Endothelial cell of umbilical vein (primary cell): ENCODE results near the gene STMN1. TPM values are rescaled to one million over a fixed set of nuclear protein-coding genes. Genes with fewer than 3 reads are reported as not detected.

ENCODE experiments used
- BruUV-seq: library from RNA; stranded (reverse); fragments of 400-500 nt; replicated peaks from 2 replicates; lab custom pipeline; 2021; lab: Mats Ljungman, UMichigan
- CTCF ChIA-PET: fragments of 300-600, 350-600 bp; sonication (Branson Sonifier 250); formaldehyde crosslinking; loops from one replicate; lab custom pipeline; 2021; ENCODE audit warnings: antibody characterized with exemption, inconsistent platforms; lab: Charles Lee
- POLR2A ChIA-PET: fragments of 300-600, 350-600 bp; sonication (Branson Sonifier 250); formaldehyde crosslinking; loops from one replicate; lab custom pipeline; 2021; ENCODE audit warnings: antibody characterized with exemption, inconsistent platforms; lab: Charles Lee
- DNase-seq: peaks from one replicate; pipeline ENCODE4 v3.0.0-alpha.2; 2011; ENCODE audit warnings: low read depth, low spot score
- FAIRE-seq: peaks from 2 replicates; lab custom pipeline; 2011; peaks lifted over from hg19 to GRCh38; lab: Jason Lieb, UNC
- H2AFZ ChIP-seq: 2 replicates; pipeline ENCODE4 v1.6.0; 2012; ENCODE audit warnings: low read depth, low read length, control low read depth, inconsistent platforms
- H3K27ac ChIP-seq: 2 replicates; pipeline ENCODE4 v1.5.1; 2011; ENCODE audit warnings: low read depth, mild to moderate bottlenecking, control low read depth, low read length, moderate library complexity; ENCODE audit not compliant: insufficient read depth
- H3K27me3 ChIP-seq, 2 experiments: 2 replicates each; pipeline versions ENCODE4 v1.6.0 to v1.6.1; 2011; ENCODE audit warnings: low read length in 2 of 2, mixed read lengths in 1 of 2; ENCODE audit not compliant: control insufficient read depth in 2 of 2, insufficient read depth in 2 of 2
- H3K36me3 ChIP-seq, 2 experiments: 2 replicates in 1 of 2; 3 replicates in 1 of 2; pipeline ENCODE4 v1.5.1; 2011; ENCODE audit warnings: low read length in 2 of 2, mild to moderate bottlenecking in 1 of 2, moderate library complexity in 1 of 2; ENCODE audit not compliant: control insufficient read depth in 2 of 2, insufficient read depth in 2 of 2; ENCODE audit errors: extremely low read depth in 1 of 2
- H3K4me1 ChIP-seq: 3 replicates; pipeline ENCODE4 v1.5.1; 2011; ENCODE audit warnings: mild to moderate bottlenecking, low read length; ENCODE audit not compliant: control insufficient read depth, insufficient read depth; ENCODE audit errors: extremely low read depth
- H3K4me2 ChIP-seq: 2 replicates; pipeline ENCODE4 v1.6.1; 2011; ENCODE audit warnings: low read length, control low read depth, mixed read lengths; ENCODE audit not compliant: insufficient read depth
- H3K4me3 ChIP-seq, 3 experiments: fragments of 200-600 bp in 1 of 3; sonication (generic), shearing (Covaris generic) in 1 of 3; replicated peaks in 1 of 3; 2 replicates each; pipeline ENCODE4 v1.5.1; 2011 to 2016; ENCODE audit warnings: control low read depth in 3 of 3, low read length in 3 of 3, mild to moderate bottlenecking in 2 of 3, inconsistent platforms in 1 of 3, low read depth in 1 of 3, moderate library complexity in 1 of 3; ENCODE audit not compliant: insufficient read depth in 1 of 3
- H3K79me2 ChIP-seq: 2 replicates; pipeline ENCODE4 v1.6.0; 2012; ENCODE audit warnings: low read length, inconsistent platforms; ENCODE audit not compliant: control insufficient read depth, insufficient read depth
- H3K9ac ChIP-seq: replicated peaks from 2 replicates; pipeline ENCODE3; 2011; ENCODE audit warnings: low read length, control low read depth; ENCODE audit not compliant: insufficient read depth; ENCODE audit errors: extremely low read depth
- H3K9me1 ChIP-seq: replicated peaks from 3 replicates; pipeline ENCODE4 v1.6.0; 2011; ENCODE audit warnings: mild to moderate bottlenecking, low read length; ENCODE audit not compliant: control insufficient read depth, insufficient read depth; ENCODE audit errors: extremely low read depth
- H3K9me3 ChIP-seq: replicated peaks from 2 replicates; pipeline ENCODE4 v1.5.1; 2012; ENCODE audit warnings: low read length, inconsistent platforms; ENCODE audit not compliant: control insufficient read depth, insufficient read depth
- H4K20me1 ChIP-seq: replicated peaks from 2 replicates; pipeline ENCODE3; 2011; ENCODE audit warnings: mild to moderate bottlenecking, low read length; ENCODE audit not compliant: control insufficient read depth, insufficient read depth; ENCODE audit errors: extremely low read depth
- EZH2 ChIP-seq: IDR thresholded peaks from 2 replicates; pipeline ENCODE4 v1.6.1; 2012; ENCODE audit warnings: borderline replicate concordance, low read depth, mild to moderate bottlenecking, moderate library complexity, low read length, inconsistent platforms; ENCODE audit not compliant: severe bottlenecking
- FOS ChIP-seq: IDR thresholded peaks from 2 replicates; pipeline ENCODE4 v1.6.1; 2011; ENCODE audit warnings: mild to moderate bottlenecking, low read length, moderate library complexity, borderline replicate concordance; ENCODE audit not compliant: insufficient read depth
- GATA2 ChIP-seq: IDR thresholded peaks from 2 replicates; pipeline ENCODE4 v1.7.0; 2011; ENCODE audit warnings: low read depth, mild to moderate bottlenecking, moderate library complexity, mixed read lengths, low read length; ENCODE audit not compliant: insufficient read length, insufficient read depth
- JUN ChIP-seq: IDR thresholded peaks from 2 replicates; pipeline ENCODE4 v1.6.1; 2011; ENCODE audit warnings: borderline replicate concordance, low read depth; ENCODE audit not compliant: insufficient read length, insufficient read depth
- MYC ChIP-seq: IDR thresholded peaks from one replicate; pipeline ENCODE4 v1.6.1; 2011; ENCODE audit warnings: mild to moderate bottlenecking, low read depth, low read length
- POLR2A ChIP-seq: IDR thresholded peaks from 2 replicates; pipeline ENCODE4 v1.6.1; 2012; ENCODE audit warnings: low read depth, mild to moderate bottlenecking, control low read depth, low read length
- POLR2AphosphoS5 ChIP-seq: IDR thresholded peaks from 2 replicates; pipeline ENCODE4 v1.6.1; 2012; ENCODE audit warnings: low read depth, mild to moderate bottlenecking, control low read depth, low read length, moderate library complexity; ENCODE audit not compliant: insufficient read depth
- dilution Hi-C: fragments of 300-500 bp; cut with MboI; formaldehyde crosslinking; loops from one replicate; pipeline ENCODE4 v1.15.0; 2019; ENCODE audit warnings: low sequenced_read_pairs; ENCODE audit not compliant: extremely low pct_ligation_motif_present
- intact Hi-C: fragments of 100-400 bp; cut with micrococcal nuclease; formaldehyde crosslinking; loops from one replicate; pipeline ENCODE4 v1.10.0; 2022
- polyA plus RNA-seq, 4 experiments: library from polyadenylated mRNA; depleted of rRNA in 3 of 4; stranded (reverse) in 3 of 4; unstranded in 1 of 4; fragments of >200 nt; gene quantifications; 2 replicates each; pipeline versions ENCODE4 v1.2.1 to v1.2.3, GENCODE V29; 2011 to 2012; ENCODE audit warnings: missing spikeins in 1 of 4
- total RNA-seq: library from RNA; stranded (reverse); gene quantifications from 2 replicates; pipeline ENCODE4 v1.2.3, GENCODE V29; 2021
- TF ChIP-seq, protein P1 (sequence below), 2 donors: IDR thresholded peaks; 1 replicate in 1 of 2; 2 replicates in 1 of 2; pipeline ENCODE4 v1.5.1; 2011; ENCODE audit warnings: low read length in 2 of 2, mild to moderate bottlenecking in 2 of 2, moderate library complexity in 2 of 2, control low read depth in 1 of 2, inconsistent platforms in 1 of 2, low read depth in 1 of 2; ENCODE audit not compliant: insufficient read depth in 1 of 2; ENCODE audit errors: extremely low read depth in 1 of 2
- TF ChIP-seq, protein P2 (sequence below): IDR thresholded peaks from 2 replicates; pipeline ENCODE4 v1.6.1; 2011; ENCODE audit not compliant: insufficient read depth, insufficient read length

STMN1 gene
- total and polyA plus RNA-seq, 2 donors (not counting 3 experiments of a cell fraction or from before 2014, with no cell fraction given) = 102 to 503 TPM

DNA sequence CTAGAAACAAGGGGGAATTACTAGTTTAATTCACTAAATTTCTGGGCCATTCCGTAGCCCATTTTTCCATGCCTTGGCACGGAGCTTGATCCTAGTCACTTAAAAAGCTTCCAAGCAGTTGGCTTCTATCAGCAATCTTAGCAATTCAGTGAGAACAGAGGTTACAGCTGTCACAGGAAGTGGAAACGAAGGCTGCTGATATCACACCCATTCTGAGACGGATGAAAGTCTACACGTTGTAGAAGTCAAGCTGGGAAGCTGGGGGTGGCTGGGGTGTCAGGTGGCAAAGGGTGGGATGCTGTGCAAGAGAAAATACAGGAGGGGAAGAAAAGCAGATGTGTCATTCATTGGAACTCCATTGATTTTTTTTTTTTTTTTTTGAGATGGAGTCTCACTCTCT, 11.8 kb upstream of the STMN1 start:
- no peaks in the 10 kb centered on the region for H4K20me1 ChIP-seq
- POLR2A ChIA-PET = no interaction called here
- no peak overlapping the region for H3K9ac ChIP-seq
- no peak overlapping the region for H3K4me3 ChIP-seq
- H2AFZ ChIP-seq = peak overlapping the region; percentile 23
- no peaks in the 10 kb centered on the region for H3K27me3 ChIP-seq
- H3K9me3 ChIP-seq = no peaks in the 10 kb centered on the region
- TF ChIP-seq JUN (no peak), POLR2A (no peak), FOS (no peak), POLR2AphosphoS5 (no peak), GATA2 (no peak), MYC (no peak), EZH2 (no peak)
- TF ChIP-seq, protein P1, sequence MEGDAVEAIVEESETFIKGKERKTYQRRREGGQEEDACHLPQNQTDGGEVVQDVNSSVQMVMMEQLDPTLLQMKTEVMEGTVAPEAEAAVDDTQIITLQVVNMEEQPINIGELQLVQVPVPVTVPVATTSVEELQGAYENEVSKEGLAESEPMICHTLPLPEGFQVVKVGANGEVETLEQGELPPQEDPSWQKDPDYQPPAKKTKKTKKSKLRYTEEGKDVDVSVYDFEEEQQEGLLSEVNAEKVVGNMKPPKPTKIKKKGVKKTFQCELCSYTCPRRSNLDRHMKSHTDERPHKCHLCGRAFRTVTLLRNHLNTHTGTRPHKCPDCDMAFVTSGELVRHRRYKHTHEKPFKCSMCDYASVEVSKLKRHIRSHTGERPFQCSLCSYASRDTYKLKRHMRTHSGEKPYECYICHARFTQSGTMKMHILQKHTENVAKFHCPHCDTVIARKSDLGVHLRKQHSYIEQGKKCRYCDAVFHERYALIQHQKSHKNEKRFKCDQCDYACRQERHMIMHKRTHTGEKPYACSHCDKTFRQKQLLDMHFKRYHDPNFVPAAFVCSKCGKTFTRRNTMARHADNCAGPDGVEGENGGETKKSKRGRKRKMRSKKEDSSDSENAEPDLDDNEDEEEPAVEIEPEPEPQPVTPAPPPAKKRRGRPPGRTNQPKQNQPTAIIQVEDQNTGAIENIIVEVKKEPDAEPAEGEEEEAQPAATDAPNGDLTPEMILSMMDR (IDR thresholded peaks at IDR 0.05; ENCODE audit: extremely low read depth in 1 of 2, insufficient read depth in 1 of 2, low read depth in 1 of 2, low read length in 2 of 2) = no peak
- TF ChIP-seq, protein P2, sequence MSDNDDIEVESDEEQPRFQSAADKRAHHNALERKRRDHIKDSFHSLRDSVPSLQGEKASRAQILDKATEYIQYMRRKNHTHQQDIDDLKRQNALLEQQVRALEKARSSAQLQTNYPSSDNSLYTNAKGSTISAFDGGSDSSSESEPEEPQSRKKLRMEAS = no peak
- no peak overlapping the region for H3K27ac ChIP-seq
- H3K4me1 ChIP-seq = peaks cover 10% of the 10 kb centered on the region
- H3K36me3 ChIP-seq = no peaks in the 10 kb centered on the region
- no peak for DNase-seq
- FAIRE-seq = peak; percentile 52
- intact Hi-C loops (no loop called here), dilution Hi-C loops (no loop called here)
- no peaks in the 10 kb centered on the region for H3K79me2 ChIP-seq
- no peaks in the 10 kb centered on the region for H3K9me1 ChIP-seq
- no peak overlapping the region for H3K4me2 ChIP-seq
- CTCF ChIA-PET = interaction anchor here (1.2 to 1.9 kb wide), 2 partner anchors 22 to 80 kb away, joined by 6 to 8 read pairs; partner anchors contain the start of gene PAFAH2
- BruUV-seq = no TSS peak
